Fibroblast of lung (primary cell): Measurements from ENCODE around the gene MAPKBP1. TPM values are rescaled to one million over a fixed set of nuclear protein-coding genes. Genes with fewer than 3 reads are reported as not detected.

Experiments used
- DNase-seq, 2 donors: peaks; one replicate each; pipeline versions ENCODE4 v3.0.0 to v3.0.0-alpha.2; 2010; ENCODE audit warnings: low read depth in 2 of 2
- H2AFZ ChIP-seq: 2 replicates; pipeline ENCODE4 v1.5.1; 2012; ENCODE audit warnings: low read length, control low read depth, inconsistent platforms
- H3K27ac ChIP-seq: 2 replicates; pipeline ENCODE4 v1.5.1; 2011; ENCODE audit warnings: low read length, control low read depth; ENCODE audit not compliant: insufficient read depth
- H3K27me3 ChIP-seq: 2 replicates; pipeline ENCODE4 v1.5.1; 2011; ENCODE audit warnings: mild to moderate bottlenecking, low read length; ENCODE audit not compliant: control insufficient read depth, insufficient read depth
- H3K36me3 ChIP-seq: 2 replicates; pipeline ENCODE4 v1.5.1; 2011; ENCODE audit warnings: low read length; ENCODE audit not compliant: control insufficient read depth, insufficient read depth
- H3K4me1 ChIP-seq: 2 replicates; pipeline ENCODE4 v1.5.1; 2011; ENCODE audit warnings: low read length; ENCODE audit not compliant: control insufficient read depth, insufficient read depth; ENCODE audit errors: extremely low read depth
- H3K4me2 ChIP-seq: 2 replicates; pipeline ENCODE4 v1.5.1; 2011; ENCODE audit warnings: low read length, control low read depth; ENCODE audit not compliant: insufficient read depth; ENCODE audit errors: extremely low read depth
- H3K4me3 ChIP-seq, 4 experiments: fragments of 200-600 bp in 1 of 4; sonication (generic) in 1 of 4; replicated peaks in 1 of 4; 2 replicates each; pipeline ENCODE4 v1.5.1; 2011 to 2016; ENCODE audit warnings: low read length in 4 of 4, low read depth in 3 of 4, mild to moderate bottlenecking in 3 of 4, control low read depth in 2 of 4, inconsistent platforms in 1 of 4, mixed read lengths in 1 of 4; ENCODE audit not compliant: insufficient read depth in 1 of 4; ENCODE audit errors: control extremely low read depth in 1 of 4
- H3K79me2 ChIP-seq: 2 replicates; pipeline ENCODE4 v1.5.1; 2012; ENCODE audit warnings: mild to moderate bottlenecking, low read length, inconsistent platforms; ENCODE audit not compliant: control insufficient read depth, insufficient read depth
- H3K9ac ChIP-seq: 2 replicates; pipeline ENCODE4 v1.5.1; 2011; ENCODE audit warnings: mild to moderate bottlenecking, low read length, control low read depth; ENCODE audit not compliant: insufficient read depth
- H3K9me3 ChIP-seq: 2 replicates; pipeline ENCODE4 v1.5.1; 2012; ENCODE audit warnings: low read depth, low read length; ENCODE audit not compliant: control insufficient read depth, insufficient read depth
- H4K20me1 ChIP-seq: 2 replicates; pipeline ENCODE4 v1.5.1; 2011; ENCODE audit warnings: low read length; ENCODE audit not compliant: control insufficient read depth, insufficient read depth; ENCODE audit errors: extremely low read depth
- EZH2 ChIP-seq: IDR thresholded peaks from 2 replicates; pipeline ENCODE4 v1.5.1; 2012; ENCODE audit warnings: low read length, control low read depth, mild to moderate bottlenecking; ENCODE audit errors: missing control alignments
- polyA plus RNA-seq, 2 donors: library from polyadenylated mRNA; depleted of rRNA in 1 of 2; stranded (reverse) in 1 of 2; unstranded in 1 of 2; fragments of >200 nt; gene quantifications; 2 replicates each; pipeline ENCODE4 v1.2.1, GENCODE V29; 2011 to 2012; ENCODE audit warnings: missing spikeins in 1 of 2
- total RNA-seq: library from RNA; depleted of rRNA; stranded (reverse); fragments of >200 nt; gene quantifications from 2 replicates; pipeline ENCODE4 v1.2.1, GENCODE V29; 2014
- TF ChIP-seq, protein P1 (sequence below), 2 donors: IDR thresholded peaks in 1 of 2; conservative IDR thresholded peaks in 1 of 2; 1 replicate in 1 of 2; 2 replicates in 1 of 2; pipeline ENCODE4 v1.5.1; 2011 to 2012; ENCODE audit warnings: low read length in 2 of 2, control low read depth in 1 of 2, inconsistent platforms in 1 of 2, low read depth in 1 of 2, mild to moderate bottlenecking in 1 of 2

The MAPKBP1 gene
- total and polyA plus RNA-seq, 2 donors (not counting 1 experiment from before 2014, with no cell fraction given), result 2.8 to 20.8 TPM

DNA sequence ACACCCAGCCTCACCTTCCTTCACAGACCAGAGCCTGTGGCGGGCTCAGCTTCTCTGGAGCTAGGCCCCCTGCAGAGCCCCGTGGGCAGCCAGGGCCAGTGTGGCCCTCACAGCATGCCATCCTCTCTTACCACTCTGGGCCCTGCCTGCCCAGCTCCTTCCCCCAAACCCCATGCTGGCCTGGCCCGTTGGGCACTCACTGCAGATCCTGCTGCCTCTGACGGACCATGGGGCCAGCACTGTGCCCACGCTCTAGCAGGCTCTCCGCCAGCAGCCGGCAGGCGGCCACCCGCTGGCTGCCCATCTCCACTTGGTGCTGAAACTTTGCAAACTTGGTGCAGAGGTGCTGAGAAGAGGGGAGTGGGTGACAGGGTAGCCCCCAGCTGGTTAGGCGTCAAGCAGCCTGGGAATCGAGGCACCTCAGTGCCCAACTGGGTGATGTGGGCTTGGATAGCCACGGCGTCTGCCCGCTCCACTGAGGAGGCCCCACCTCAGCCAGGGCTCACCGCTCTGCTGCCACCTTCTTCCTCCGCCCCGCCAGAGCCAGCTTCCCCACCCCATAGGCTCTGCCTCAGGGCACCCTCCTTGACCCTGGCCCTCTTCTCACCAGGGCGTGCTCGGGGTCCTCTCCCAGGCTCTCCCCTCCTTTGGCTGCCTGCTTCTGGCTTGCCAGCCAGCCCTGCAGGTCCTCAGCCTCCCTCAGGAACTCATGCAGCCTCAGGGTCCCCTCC, 97.1 kb downstream of the MAPKBP1 start:
- no peak overlapping the region for H3K9ac ChIP-seq
- H3K36me3 ChIP-seq, result no peaks in the 10 kb centered on the region
- DNase-seq, result no peak
- no peak for TF ChIP-seq EZH2
- TF ChIP-seq, protein P1, sequence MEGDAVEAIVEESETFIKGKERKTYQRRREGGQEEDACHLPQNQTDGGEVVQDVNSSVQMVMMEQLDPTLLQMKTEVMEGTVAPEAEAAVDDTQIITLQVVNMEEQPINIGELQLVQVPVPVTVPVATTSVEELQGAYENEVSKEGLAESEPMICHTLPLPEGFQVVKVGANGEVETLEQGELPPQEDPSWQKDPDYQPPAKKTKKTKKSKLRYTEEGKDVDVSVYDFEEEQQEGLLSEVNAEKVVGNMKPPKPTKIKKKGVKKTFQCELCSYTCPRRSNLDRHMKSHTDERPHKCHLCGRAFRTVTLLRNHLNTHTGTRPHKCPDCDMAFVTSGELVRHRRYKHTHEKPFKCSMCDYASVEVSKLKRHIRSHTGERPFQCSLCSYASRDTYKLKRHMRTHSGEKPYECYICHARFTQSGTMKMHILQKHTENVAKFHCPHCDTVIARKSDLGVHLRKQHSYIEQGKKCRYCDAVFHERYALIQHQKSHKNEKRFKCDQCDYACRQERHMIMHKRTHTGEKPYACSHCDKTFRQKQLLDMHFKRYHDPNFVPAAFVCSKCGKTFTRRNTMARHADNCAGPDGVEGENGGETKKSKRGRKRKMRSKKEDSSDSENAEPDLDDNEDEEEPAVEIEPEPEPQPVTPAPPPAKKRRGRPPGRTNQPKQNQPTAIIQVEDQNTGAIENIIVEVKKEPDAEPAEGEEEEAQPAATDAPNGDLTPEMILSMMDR (conservative IDR thresholded peaks at IDR 0.05 in 1 of 2, IDR thresholded peaks at IDR 0.05 in 1 of 2; ENCODE audit: low read depth in 1 of 2, low read length in 2 of 2), result no peak
- H3K9me3 ChIP-seq, result no peaks in the 10 kb centered on the region
- H3K27ac ChIP-seq, result no peak overlapping the region
- no peaks in the 10 kb centered on the region for H3K27me3 ChIP-seq
- no peak overlapping the region for H3K4me2 ChIP-seq
- H2AFZ ChIP-seq, result no peak overlapping the region
- H3K4me1 ChIP-seq, result peaks cover 6% of the 10 kb centered on the region
- no peaks in the 10 kb centered on the region for H4K20me1 ChIP-seq
- H3K4me3 ChIP-seq, result no peak overlapping the region
- H3K79me2 ChIP-seq, result no peaks in the 10 kb centered on the region

DNA sequence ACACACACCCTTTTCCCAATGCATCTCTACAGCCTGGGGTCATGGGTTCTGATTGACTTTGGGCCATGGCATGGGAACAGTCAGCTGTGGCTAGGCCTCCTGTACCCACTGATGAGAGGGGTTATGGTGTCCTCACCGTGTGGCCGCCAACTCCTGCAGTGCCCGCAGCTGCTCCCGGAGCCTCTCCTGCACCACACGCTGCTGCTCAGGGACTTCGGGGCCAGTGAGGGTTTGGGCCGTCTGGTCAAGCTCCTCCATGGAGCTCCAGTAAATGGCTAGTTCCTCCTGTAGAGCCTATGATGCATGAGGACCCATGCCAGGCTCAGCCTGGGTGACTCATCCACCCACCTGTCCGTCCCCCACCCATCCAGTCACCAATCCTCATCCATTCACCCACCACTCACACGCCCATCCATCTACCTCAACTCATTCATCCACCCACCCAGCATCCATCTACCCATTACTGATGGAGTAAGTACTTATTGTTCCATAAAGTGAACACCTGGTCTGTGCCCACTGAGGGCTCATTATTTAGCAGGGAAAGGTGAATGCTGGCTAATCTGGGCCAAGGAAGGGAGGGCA, 98.0 kb downstream of the MAPKBP1 start:
- Histone ChIP-seq H3K4me2 (no peak overlapping the region), H3K36me3 (no peaks in the 10 kb centered on the region), H3K27ac (no peak overlapping the region), H3K27me3 (no peaks in the 10 kb centered on the region), H3K79me2 (no peaks in the 10 kb centered on the region), H3K4me3 (no peak overlapping the region), H3K9me3 (no peaks in the 10 kb centered on the region), H4K20me1 (no peaks in the 10 kb centered on the region), H2AFZ (no peak overlapping the region), H3K4me1 (peaks cover 6% of the 10 kb centered on the region), H3K9ac (no peak overlapping the region)
- TF ChIP-seq, protein P1 (conservative IDR thresholded peaks at IDR 0.05 in 1 of 2, IDR thresholded peaks at IDR 0.05 in 1 of 2; ENCODE audit: low read depth in 1 of 2, low read length in 2 of 2), result no peak
- TF ChIP-seq EZH2, result no peak
- DNase-seq, result no peak

DNA sequence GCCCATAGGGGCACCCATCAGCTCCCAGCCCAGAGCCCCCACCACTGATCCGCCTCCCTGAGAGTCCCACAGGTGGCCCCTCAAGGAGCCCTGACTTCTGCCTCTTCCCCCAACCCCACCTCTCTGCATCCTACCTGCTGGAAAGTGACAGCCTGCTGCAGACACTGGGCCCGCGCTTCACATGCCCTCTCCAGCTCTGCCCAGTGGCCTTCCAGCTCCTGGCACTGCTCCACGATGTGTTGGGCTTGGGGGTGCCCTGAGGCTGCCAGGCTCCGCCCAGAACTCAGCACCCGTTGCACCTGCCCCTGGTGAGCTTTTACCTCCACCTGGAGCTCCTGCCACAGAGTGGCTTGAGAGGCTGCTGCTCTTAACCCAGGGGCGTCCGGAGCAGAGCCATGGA, 99.4 kb downstream of the MAPKBP1 start:
- Histone ChIP-seq H4K20me1 (no peaks in the 10 kb centered on the region), H3K4me2 (no peak overlapping the region), H3K27ac (no peak overlapping the region), H3K4me1 (peaks cover 6% of the 10 kb centered on the region), H3K27me3 (no peaks in the 10 kb centered on the region), H3K36me3 (no peaks in the 10 kb centered on the region), H3K9ac (no peak overlapping the region), H3K4me3 (no peak overlapping the region), H3K9me3 (no peaks in the 10 kb centered on the region), H2AFZ (no peak overlapping the region), H3K79me2 (no peaks in the 10 kb centered on the region)
- TF ChIP-seq, protein P1 (conservative IDR thresholded peaks at IDR 0.05 in 1 of 2, IDR thresholded peaks at IDR 0.05 in 1 of 2; ENCODE audit: low read depth in 1 of 2, low read length in 2 of 2), result no peak
- no peak for TF ChIP-seq EZH2
- DNase-seq, result no peak
